A549 (cell line): ENCODE data around the gene RPH3AL.

Experiments
- BHLHE40 ChIP-seq: IDR thresholded peaks from 2 replicates; pipeline ENCODE4 v1.6.1; 2012; ENCODE audit warnings: low read depth, low read length, inconsistent platforms
- CTCF ChIP-seq: fragments of >200 bp; sonication (Bioruptor Twin); formaldehyde crosslinking; IDR thresholded peaks from 3 replicates; pipeline ENCODE4 v1.5.1; 2016
- MYC ChIP-seq: IDR thresholded peaks from 2 replicates; pipeline ENCODE4 v1.6.1; 2012; ENCODE audit warnings: mild to moderate bottlenecking, inconsistent platforms, low read length, improper control_type of control experiment, borderline replicate concordance
- PBX3 ChIP-seq: IDR thresholded peaks from 2 replicates; pipeline ENCODE4 v1.6.1; 2012
- POLR2A ChIP-seq: IDR thresholded peaks from 2 replicates; pipeline ENCODE4 v1.6.1; 2012; ENCODE audit warnings: mild to moderate bottlenecking, low read length
- USF2 ChIP-seq: fragments of 450-650 bp; IDR thresholded peaks from 2 replicates; pipeline ENCODE4 v1.6.1; 2014; ENCODE audit warnings: antibody characterized with exemption

- TF ChIP-seq MYC, result no peak
- TF ChIP-seq POLR2A, result no peak
- TF ChIP-seq CTCF, result no peak
- no peak for TF ChIP-seq PBX3
- TF ChIP-seq USF2, result no peak
- TF ChIP-seq BHLHE40, result no peak
Observed at GRCh38 chr17:348012-348411, 4.6 kb downstream of the RPH3AL start.
